ENCODE measurements around the gene ARHGEF5. TPM values are rescaled to one million over a fixed set of nuclear protein-coding genes. Genes with fewer than 3 reads are reported as not detected.

ARHGEF5 gene
- total RNA-seq, 2 experiments from 2014 or later, result not detected

DNA sequence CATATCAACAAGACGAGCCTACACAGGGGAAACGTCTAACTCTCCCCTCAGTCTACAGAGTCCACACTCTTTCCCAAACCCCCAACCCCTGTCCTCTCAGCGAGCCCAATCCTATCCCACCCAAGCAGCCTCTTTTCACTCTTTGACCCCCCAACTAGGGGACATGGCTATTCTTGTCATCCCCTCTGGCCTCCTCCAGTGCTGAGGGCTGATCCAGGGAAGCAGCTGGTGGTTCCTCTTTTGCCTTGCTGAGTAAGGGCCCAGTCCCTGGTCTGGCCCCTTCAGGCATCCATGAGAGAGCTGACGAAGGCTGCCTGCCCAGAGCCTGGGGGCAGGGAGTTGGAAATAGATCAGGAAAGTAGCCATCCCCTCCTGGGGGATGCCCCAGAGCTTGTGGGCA lies 41.9 kb downstream of the ARHGEF5 start:
- no peak overlapping the region for H3K27ac ChIP-seq (ENCODE audit: low read depth, low read length, poor library complexity, severe bottlenecking)
- intact Hi-C loops (cut with micrococcal nuclease; ENCODE audit: unreplicated experiment), result no loop called here
- no peaks in the 10 kb centered on the region for H4K20me1 ChIP-seq (ENCODE audit: insufficient read depth, low read length)
- no peaks in the 10 kb centered on the region for H3K79me2 ChIP-seq (ENCODE audit: insufficient read depth, low read depth, low read length)
- H3K4me1 ChIP-seq (ENCODE audit: insufficient read depth, low read length, poor library complexity, severe bottlenecking), result no peaks in the 10 kb centered on the region
- no peaks in the 10 kb centered on the region for H3K36me3 ChIP-seq (ENCODE audit: insufficient read depth, low read length)
- H3K4me2 ChIP-seq (ENCODE audit: low read length), result no peak overlapping the region
- H3K4me3 ChIP-seq (ENCODE audit: low read depth, low read length, poor library complexity, severe bottlenecking), result no peak overlapping the region
- no peak overlapping the region for H2AFZ ChIP-seq (ENCODE audit: low read length)
- ChIA-PET CTCF (ENCODE audit: unreplicated experiment) (no interaction called here), POLR2A (no interaction called here)
- H3K9me2 ChIP-seq (ENCODE audit: insufficient read depth, low read length), result no peaks in the 10 kb centered on the region
- TF ChIP-seq EZH2phosphoT487 (IDR thresholded peaks at IDR 0.05; ENCODE audit: borderline replicate concordance, low read depth, low read length), result no peak
- TF ChIP-seq, protein P1, sequence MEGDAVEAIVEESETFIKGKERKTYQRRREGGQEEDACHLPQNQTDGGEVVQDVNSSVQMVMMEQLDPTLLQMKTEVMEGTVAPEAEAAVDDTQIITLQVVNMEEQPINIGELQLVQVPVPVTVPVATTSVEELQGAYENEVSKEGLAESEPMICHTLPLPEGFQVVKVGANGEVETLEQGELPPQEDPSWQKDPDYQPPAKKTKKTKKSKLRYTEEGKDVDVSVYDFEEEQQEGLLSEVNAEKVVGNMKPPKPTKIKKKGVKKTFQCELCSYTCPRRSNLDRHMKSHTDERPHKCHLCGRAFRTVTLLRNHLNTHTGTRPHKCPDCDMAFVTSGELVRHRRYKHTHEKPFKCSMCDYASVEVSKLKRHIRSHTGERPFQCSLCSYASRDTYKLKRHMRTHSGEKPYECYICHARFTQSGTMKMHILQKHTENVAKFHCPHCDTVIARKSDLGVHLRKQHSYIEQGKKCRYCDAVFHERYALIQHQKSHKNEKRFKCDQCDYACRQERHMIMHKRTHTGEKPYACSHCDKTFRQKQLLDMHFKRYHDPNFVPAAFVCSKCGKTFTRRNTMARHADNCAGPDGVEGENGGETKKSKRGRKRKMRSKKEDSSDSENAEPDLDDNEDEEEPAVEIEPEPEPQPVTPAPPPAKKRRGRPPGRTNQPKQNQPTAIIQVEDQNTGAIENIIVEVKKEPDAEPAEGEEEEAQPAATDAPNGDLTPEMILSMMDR (conservative IDR thresholded peaks at IDR 0.05; ENCODE audit: low read length), result no peak
- BruUV-seq (replicated peaks), result no TSS peak
- DNase-seq (ENCODE audit: low spot score), result no peak
- H3K9me3 ChIP-seq (ENCODE audit: low read length), result no peaks in the 10 kb centered on the region

DNA sequence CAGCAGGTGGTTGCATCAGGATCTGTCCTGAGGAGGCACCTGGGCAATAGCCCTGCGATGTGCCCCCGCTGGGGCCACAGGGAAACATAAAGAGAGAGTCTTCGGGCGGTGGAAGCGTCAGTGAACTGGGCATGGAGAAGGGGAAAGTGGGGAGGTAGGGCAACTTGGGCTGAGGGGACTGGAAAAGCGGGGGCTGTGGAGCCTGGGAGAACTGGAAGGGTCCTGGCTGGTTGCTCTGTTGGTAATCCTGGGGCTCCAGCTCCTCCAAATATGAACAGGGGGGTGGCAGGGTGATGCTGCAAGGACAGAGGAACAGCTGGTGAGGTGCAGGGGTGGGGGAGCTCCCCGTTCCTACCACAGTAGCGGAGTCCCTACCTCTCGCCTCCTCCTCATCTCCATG lies 43.1 kb downstream of the ARHGEF5 start:
- Histone ChIP-seq H3K4me2 (ENCODE audit: low read length) (no peak overlapping the region), H3K4me3 (ENCODE audit: low read depth, low read length, poor library complexity, severe bottlenecking) (no peak overlapping the region), H3K79me2 (ENCODE audit: insufficient read depth, low read depth, low read length) (no peaks in the 10 kb centered on the region), H3K36me3 (ENCODE audit: insufficient read depth, low read length) (no peaks in the 10 kb centered on the region), H4K20me1 (ENCODE audit: insufficient read depth, low read length) (no peaks in the 10 kb centered on the region), H3K27ac (ENCODE audit: low read depth, low read length, poor library complexity, severe bottlenecking) (no peak overlapping the region), H3K4me1 (ENCODE audit: insufficient read depth, low read length, poor library complexity, severe bottlenecking) (no peaks in the 10 kb centered on the region), H2AFZ (ENCODE audit: low read length) (no peak overlapping the region), H3K9me3 (ENCODE audit: low read length) (no peaks in the 10 kb centered on the region), H3K9me2 (ENCODE audit: insufficient read depth, low read length) (no peaks in the 10 kb centered on the region)
- ChIA-PET CTCF (ENCODE audit: unreplicated experiment) (no interaction called here), POLR2A (no interaction called here)
- TF ChIP-seq, protein P1 (conservative IDR thresholded peaks at IDR 0.05; ENCODE audit: low read length), result no peak
- no peak for TF ChIP-seq EZH2phosphoT487 (IDR thresholded peaks at IDR 0.05; ENCODE audit: borderline replicate concordance, low read depth, low read length)
- intact Hi-C loops (cut with micrococcal nuclease; ENCODE audit: unreplicated experiment), result no loop called here
- no peak for DNase-seq (ENCODE audit: low spot score)
- no TSS peak for BruUV-seq (replicated peaks)

DNA sequence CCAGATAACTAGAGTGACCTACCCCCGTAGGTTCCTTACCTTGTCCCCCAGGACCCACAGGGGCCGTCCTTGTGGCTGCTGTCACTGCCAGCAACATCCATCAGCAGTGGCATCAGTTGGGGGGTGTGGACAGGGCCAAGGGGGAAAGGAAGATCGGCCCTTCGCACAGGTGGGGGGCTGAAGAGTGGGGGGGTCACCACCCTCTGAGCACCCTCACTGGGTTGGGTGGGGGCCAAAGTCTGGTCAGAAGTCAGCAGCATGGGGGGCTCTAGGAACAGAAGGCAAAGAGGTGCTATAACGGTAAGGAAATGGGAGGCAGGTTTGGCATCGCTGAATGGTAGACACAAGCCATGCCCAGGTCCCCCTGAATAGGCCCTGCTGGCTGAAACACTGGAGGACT lies 43.7 kb downstream of the ARHGEF5 start:
- Histone ChIP-seq H2AFZ (ENCODE audit: low read length) (no peak overlapping the region), H3K9me3 (ENCODE audit: low read length) (no peaks in the 10 kb centered on the region), H4K20me1 (ENCODE audit: insufficient read depth, low read length) (no peaks in the 10 kb centered on the region), H3K9me2 (ENCODE audit: insufficient read depth, low read length) (no peaks in the 10 kb centered on the region), H3K4me1 (ENCODE audit: insufficient read depth, low read length, poor library complexity, severe bottlenecking) (no peaks in the 10 kb centered on the region), H3K4me2 (ENCODE audit: low read length) (no peak overlapping the region), H3K4me3 (ENCODE audit: low read depth, low read length, poor library complexity, severe bottlenecking) (no peak overlapping the region), H3K36me3 (ENCODE audit: insufficient read depth, low read length) (no peaks in the 10 kb centered on the region), H3K27ac (ENCODE audit: low read depth, low read length, poor library complexity, severe bottlenecking) (no peak overlapping the region), H3K79me2 (ENCODE audit: insufficient read depth, low read depth, low read length) (no peaks in the 10 kb centered on the region)
- ChIA-PET CTCF (ENCODE audit: unreplicated experiment) (no interaction called here), POLR2A (no interaction called here)
- DNase-seq (ENCODE audit: low spot score), result no peak
- TF ChIP-seq, protein P1 (conservative IDR thresholded peaks at IDR 0.05; ENCODE audit: low read length), result no peak
- no peak for TF ChIP-seq EZH2phosphoT487 (IDR thresholded peaks at IDR 0.05; ENCODE audit: borderline replicate concordance, low read depth, low read length)
- BruUV-seq (replicated peaks), result no TSS peak
- intact Hi-C loops (cut with micrococcal nuclease; ENCODE audit: unreplicated experiment), result no loop called here
